CD4-positive, alpha-beta T cell treated with Interleukin-6 for 4 hours (primary cell): ENCODE measurements around the gene LMBR1L.
A peak's percentile ranks its signal among the peaks of the same experiment; 100 is the strongest.

Experiments
- DNase-seq: peaks from one replicate; pipeline ENCODE4 v3.0.0-alpha.2; 2020; ENCODE audit warnings: mixed read lengths

The LMBR1L gene

GRCh38 chr12:49109641-49110463 lies 795 bp downstream of the LMBR1L start:
- DNase-seq = peak; percentile 52

- DNase-seq = no peak
Observed at GRCh38 chr12:49108958-49109404, 1.7 kb downstream of the LMBR1L start.

GRCh38 chr12:49105504-49106084 lies 5.1 kb downstream of the LMBR1L start:
- DNase-seq = no peak

- DNase-seq = no peak
Observed at GRCh38 chr12:49104822-49105221, 5.8 kb downstream of the LMBR1L start.

GRCh38 chr12:49100380-49100779 lies 10.3 kb downstream of the LMBR1L start:
- no peak for DNase-seq

GRCh38 chr12:49098703-49099102 lies 11.9 kb downstream of the LMBR1L start:
- no peak for DNase-seq

- DNase-seq = peak; percentile 71
Observed at GRCh38 chr12:49098035-49098451, 12.6 kb downstream of the LMBR1L start.

GRCh38 chr12:49097381-49097780 lies 13.3 kb downstream of the LMBR1L start:
- no peak for DNase-seq

GRCh38 chr12:49094975-49095365 lies 15.7 kb downstream of the LMBR1L start:
- no peak for DNase-seq

GRCh38 chr12:49094160-49094974 lies 16.3 kb downstream of the LMBR1L start, which contains the start of gene DHH:
Gene DHH (minus strand): TSS chr12:49094801. CDS start chr12:49094512, 289 bp downstream.
- DNase-seq = no peak

GRCh38 chr12:49093792-49094159 lies 16.9 kb downstream of the LMBR1L start:
- DNase-seq = no peak

GRCh38 chr12:49092816-49093406 lies 17.7 kb downstream of the LMBR1L start:
- no peak for DNase-seq

- peak; percentile 71 for DNase-seq
Observed at GRCh38 chr12:49092086-49092815, 18.4 kb downstream of the LMBR1L start.

GRCh38 chr12:49091836-49092085 lies 18.9 kb downstream of the LMBR1L start:
- DNase-seq = no peak

GRCh38 chr12:49091056-49091835 lies 19.4 kb downstream of the LMBR1L start:
- no peak for DNase-seq

GRCh38 chr12:49089821-49090773 lies 20.6 kb downstream of the LMBR1L start:
- peak; percentile 45 for DNase-seq

- DNase-seq = no peak
Observed at GRCh38 chr12:49088932-49089330, 21.7 kb downstream of the LMBR1L start.

GRCh38 chr12:49088150-49088931 lies 22.3 kb downstream of the LMBR1L start:
- peak; percentile 84 for DNase-seq

- DNase-seq = no peak
Observed at GRCh38 chr12:49086116-49086515, 24.5 kb downstream of the LMBR1L start.

- DNase-seq = no peak
Observed at GRCh38 chr12:49084438-49084837, 26.2 kb downstream of the LMBR1L start.
